GM12865 (cell line): ENCODE data around the gene ASB11.

Experiments used
- DNase-seq: peaks from one replicate; pipeline ENCODE4 v3.0.0; 2010; ENCODE audit warnings: low read depth
- H3K4me3 ChIP-seq: 2 replicates; pipeline ENCODE4 v1.5.1; 2011; ENCODE audit warnings: mild to moderate bottlenecking, low read depth, low read length, control low read depth
- CTCF ChIP-seq: IDR thresholded peaks from 2 replicates; pipeline ENCODE4 v1.5.1; 2011; ENCODE audit warnings: low read length, control low read depth, low read depth, inconsistent platforms; ENCODE audit not compliant: insufficient read depth; ENCODE audit errors: missing control alignments

Gene ASB11

DNA sequence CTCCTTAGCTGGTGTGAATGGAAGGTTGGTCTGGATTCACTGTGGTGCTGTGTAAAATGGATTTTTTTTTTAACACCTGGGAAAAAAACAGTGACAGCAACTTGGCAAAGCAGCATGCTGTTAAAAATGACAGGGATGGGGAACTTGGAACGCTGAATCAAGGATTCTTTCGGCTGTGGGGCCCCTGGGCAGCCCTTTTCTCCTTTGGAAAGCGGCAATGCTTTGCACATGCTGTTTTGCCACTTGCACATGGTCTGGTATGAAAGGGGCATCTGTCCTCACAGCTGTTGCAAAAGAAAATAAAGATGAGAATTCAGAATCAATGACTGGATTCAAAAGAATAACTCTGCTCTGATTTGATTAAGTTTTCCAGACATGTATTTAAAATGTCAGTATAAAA is 30.5 kb upstream of the ASB11 start:
- DNase-seq = no peak
- no peak for TF ChIP-seq CTCF
- H3K4me3 ChIP-seq = no peak overlapping the region

DNA sequence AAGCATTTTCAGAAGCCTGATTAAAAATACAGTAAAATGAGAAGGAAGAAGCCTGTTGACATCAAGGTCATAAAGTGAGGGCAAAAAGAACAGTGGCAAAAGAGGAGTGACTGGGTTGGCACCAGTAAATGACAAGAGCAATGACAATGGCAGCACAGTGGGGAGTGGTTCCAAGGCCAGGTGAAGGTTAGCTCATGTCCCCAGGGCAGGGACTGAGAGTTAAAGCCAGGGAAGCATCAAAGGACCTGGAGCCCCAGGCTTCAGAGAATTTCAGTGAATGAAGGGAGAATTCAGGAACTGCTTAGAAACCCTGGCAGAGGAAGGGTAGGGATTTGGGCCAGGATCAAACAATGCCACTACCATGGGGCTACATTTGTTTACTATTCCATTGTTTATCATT is 28.7 kb upstream of the ASB11 start:
- H3K4me3 ChIP-seq = no peak overlapping the region
- DNase-seq = no peak
- TF ChIP-seq CTCF = no peak

DNA sequence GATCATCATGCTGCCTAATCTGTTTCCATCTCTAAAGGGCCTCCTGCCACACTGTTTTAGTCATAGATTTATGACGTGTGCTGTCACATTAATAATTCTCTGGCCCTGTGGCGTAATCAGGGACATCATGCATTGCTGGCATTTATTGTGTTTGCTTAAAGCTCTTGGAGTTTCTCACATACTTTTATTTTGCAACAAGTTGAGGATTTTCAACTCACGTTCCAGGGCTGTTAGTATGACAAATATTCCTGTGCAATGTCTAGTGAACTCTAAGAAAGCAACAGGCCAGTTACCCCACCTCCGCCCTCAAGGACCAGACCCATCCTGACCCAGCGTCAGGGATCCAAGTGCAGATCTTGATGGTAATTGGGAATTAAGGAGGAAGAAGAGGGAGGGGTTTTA is 27.6 kb upstream of the ASB11 start:
- no peak for DNase-seq
- no peak overlapping the region for H3K4me3 ChIP-seq

DNA sequence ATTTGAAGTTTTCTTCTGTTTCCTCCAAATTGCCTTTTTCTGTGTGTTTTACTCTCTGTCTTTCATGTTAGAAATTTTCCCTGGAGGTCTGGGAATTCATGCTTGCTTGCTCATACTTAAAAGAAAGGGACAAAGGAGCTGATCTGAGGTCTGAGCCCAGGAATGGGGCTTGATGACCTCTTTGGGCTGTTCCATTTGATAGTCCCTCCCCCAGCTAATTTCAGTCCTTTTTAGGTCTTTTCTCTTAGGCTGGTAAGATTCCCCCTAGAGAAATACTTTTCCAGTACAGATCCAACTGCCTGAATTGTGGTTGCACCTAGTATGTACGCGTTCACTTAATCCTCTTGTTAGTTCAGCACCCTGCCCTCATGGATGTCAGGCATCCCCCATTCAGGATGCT is 25.4 kb upstream of the ASB11 start:
- TF ChIP-seq CTCF = no peak
- no peak for DNase-seq
- H3K4me3 ChIP-seq = no peak overlapping the region

More for the DNA sequence above, 27.6 kb upstream of the ASB11 start:
- TF ChIP-seq CTCF = no peak

DNA sequence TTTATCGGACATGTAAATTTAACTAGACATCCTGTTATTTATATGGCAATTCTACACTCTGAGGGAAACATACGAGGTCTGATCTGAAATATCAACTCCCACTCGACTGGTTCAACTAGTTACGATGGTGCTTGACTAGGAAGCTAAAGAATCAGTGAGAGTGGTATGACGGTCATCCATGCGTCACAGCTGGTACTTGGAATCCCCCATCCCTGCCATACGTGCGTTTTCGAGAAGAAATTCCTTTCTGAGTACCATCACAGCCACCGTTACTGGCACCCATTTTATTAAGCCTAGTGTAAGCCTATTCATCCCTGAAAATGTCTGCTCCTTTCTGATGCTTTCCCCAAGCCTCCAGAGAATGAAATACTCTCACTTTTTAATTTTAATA is 20.6 kb upstream of the ASB11 start:
- peak; percentile 18 for DNase-seq
- TF ChIP-seq CTCF = no peak

DNA sequence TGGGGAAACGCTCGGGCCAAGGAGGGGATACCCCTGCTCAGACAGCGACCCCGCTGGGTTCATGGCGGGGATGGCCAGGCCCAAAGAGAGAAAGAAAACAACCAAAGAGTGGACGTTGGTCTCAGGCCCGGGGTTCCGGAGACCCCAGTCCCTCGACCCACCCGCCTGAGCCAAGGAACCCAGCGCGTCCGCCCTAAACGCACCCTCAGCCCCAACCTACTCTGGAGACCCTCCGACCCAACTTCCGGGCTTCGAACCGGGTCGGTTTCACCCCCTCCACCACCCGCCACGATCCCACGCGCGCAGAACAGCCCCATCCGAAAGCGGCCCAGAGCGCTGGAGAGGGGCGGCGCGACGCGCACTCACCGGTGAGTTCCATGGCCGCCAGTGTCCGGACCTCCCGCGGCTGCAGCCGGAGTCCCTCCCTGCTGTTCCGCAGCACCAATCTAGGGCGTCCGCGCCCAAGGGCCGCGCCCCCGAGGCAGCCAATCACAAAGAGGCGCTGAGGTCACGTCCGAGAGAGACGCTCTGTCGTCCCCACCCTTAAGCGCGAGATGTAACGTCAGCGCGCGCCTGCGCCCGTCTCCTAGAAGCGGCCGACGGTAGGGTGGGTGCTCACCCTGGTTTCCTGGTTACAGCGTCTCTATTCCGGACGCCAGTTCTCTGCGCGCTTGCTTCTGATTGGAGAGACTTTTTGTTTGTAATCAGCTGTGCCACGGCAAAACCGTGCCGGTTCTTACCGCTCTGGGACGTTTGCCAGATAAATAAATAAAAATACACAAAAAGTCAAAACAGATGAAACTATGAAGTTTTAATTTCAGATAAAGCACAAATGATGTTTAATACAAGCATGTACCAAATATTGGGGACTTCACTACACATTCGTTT is 19.9 kb upstream of the ASB11 start, which contains the start of gene PIGA:
TSS of gene PIGA (minus strand) at position 389 of the 888 bp plus-strand sequence. CDS start 3,593 bp downstream, outside the sequence.
- peak; percentile 95 for DNase-seq
- H3K4me3 ChIP-seq = peak within 1 kb of the TSS; percentile 93
- no peak for TF ChIP-seq CTCF

More for the DNA sequence above, 20.6 kb upstream of the ASB11 start:
- H3K4me3 ChIP-seq = peak overlapping the region; percentile 62
